Right renal pelvis (tissue), 4 donors: ENCODE measurements around the gene FMNL1. TPM values are rescaled to one million over a fixed set of nuclear protein-coding genes. Genes with fewer than 3 reads are reported as not detected.

ENCODE experiments used
- DNase-seq, 4 donors: peaks; one replicate each; pipeline ENCODE4 v3.0.0-alpha.2; 2013; ENCODE audit warnings: low read depth in 4 of 4, low spot score in 3 of 4, missing footprints in 1 of 4
- polyA plus RNA-seq, 4 donors: library from polyadenylated mRNA; unstranded; fragments of 120-200 nt; gene quantifications; one replicate each; pipeline ENCODE4 v1.2.1, GENCODE V29; 2013; ENCODE audit not compliant: insufficient read length in 4 of 4

The FMNL1 gene
- polyA plus RNA-seq, 4 donors = 5.3 to 8.1 (median 5.9) TPM

GRCh38 chr17:45255358-45255757 lies 33.7 kb downstream of the FMNL1 start:
- DNase-seq = no peak

DNA sequence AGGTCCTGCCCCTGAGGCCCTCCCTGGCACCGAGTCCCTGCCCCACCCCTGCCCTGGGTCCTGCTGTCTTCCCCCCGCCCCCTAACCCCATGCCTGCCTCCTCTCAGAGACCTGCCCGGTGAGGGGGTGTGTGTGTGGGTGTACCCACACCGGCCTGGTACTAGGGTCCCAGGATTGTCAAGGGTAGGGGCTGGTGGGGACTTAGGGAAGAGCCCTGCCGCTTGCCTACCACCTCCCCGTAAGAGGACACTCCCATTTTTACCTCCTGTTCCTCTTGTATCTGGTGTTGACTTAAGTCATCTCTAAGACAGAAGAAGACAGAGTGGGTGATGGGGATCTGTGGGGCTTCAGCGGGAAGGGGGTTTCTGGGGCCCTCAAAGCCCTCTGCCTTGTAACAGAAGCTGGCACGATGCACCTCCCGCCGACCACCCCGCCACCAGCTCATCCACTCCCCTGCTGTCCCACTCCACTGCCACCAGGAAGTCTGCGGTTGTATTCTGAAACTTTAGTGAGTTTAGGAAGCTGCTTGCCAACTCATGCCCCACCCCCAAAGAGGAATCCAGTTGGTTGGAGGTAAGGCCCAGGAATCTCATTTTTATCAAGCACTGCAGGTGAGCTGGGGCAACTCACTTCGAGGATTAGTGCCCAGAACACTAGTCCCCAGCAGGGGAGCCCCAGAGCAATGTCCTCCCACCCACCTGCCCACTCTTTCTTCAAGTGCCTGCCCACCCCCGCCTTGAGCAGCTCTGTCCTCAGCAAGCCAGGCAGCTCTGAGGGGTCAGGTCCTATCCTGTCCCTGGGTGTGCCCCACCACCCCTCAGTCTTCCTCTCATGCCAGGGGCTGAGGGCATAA lies 34.7 kb downstream of the FMNL1 start:
- no peak for DNase-seq

DNA sequence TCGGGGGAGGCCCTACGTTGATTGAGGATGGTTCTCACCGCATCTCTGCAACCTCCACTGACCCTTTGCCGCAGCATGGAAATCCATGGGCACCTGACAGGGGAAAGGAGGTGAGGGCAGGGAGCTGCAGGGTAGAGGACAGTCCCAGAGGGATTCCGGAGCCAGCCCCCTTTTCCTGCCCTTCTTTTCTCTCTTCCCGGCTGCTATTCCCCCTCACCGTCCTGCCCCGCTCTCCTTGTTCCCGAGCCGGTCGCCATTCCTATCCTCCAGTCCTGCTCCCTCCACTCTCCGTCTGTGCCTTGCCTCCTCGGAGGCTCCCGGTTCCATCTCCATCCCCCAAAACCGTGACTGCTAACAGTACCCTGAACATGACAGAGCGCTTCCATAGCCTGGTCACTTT lies 35.4 kb downstream of the FMNL1 start:
- DNase-seq = no peak

DNA sequence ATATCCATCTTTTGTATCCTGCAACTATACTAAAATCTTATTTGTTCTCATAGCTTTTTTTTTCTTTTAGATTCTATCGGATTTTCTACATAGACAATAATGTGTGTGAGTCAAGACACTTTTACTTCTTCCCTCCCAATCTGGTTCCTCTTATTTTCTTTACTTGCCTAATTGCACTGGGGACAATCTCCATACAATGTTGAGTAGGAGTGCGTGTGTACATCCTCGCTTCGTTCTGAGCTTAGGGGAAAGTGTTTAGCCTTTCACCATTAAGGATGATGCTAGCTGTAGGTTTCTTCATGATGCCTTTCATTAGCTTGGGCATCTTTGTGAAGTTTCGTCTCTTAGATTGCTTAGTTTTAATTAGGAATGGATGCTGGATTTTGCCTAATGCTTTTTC lies 37.3 kb downstream of the FMNL1 start:
- no peak for DNase-seq

DNA sequence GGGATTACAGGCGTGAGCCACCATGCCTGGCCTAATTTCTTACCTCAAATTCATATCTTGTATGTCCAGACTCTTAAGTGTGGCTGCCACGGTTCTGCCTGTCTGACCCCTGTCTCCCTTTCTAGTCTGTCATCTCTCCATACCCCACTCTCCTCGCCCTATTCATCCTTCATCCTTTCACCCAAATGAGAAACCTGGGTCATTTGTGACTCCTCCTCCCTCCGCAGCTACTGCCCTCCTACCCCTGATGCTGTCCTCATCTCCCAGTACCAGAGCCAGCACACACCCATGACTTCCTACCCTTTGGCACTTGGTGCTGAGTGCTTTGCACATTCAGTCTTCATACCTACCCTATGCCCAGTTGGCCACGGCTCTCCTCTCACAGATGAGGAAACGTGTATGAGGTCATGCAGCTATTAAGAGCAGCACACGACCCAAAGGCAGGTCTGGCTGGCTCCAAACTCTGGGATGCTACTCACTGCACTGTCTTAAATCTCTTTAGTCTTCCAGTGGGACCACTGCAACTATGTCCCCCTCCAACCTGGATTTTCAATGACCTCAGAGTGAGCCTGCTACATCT lies 38.6 kb downstream of the FMNL1 start:
- no peak for DNase-seq

DNA sequence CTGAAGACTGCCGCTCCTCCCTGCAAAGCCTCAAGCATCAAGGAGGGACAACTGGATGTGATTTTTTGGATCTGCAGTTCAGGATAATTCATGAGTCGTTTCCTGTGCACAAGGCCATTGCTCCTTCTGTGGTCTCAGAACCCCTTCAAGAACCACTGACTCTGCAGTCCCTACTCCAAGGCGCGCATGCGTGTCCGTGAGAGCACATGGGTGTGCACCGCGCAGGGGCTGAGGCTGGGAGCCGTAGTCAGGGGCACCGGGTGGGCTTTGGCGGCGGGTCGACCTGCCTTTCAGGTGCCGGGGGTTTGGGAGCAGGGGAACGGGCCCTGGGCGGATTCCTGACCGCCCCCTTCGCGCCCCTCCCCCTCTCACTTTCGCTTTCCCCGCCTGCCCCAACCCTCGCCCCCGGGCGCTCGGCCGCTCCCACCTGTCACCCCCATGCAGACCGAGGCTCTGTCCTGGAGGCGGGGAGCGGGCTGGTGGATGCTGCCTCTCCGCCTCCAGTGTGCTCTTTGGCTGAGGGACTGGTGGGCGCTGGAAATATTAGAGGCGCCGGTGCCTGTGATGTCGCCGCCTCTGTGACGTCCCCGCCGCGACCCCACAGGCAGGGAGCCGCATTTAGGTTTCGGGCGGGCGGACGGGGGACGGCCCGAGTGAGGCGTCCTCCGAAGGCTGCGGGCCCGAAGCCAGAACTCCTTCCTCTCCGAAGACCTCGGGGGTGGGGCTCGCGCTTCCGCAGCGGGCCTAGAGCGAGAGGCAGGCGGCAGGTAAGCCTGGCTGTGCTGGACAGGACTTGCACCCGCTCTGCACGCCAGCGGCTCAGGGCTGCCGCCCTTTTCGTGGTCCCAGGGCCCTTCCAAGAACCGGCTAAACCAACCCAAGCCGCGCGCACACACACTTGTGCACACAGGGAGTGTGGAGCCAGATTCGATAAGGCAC lies 40.2 kb downstream of the FMNL1 start, which contains the start of gene SPATA32:
Gene SPATA32, minus strand, starts transcription at position 518 of the 939 bp plus-strand sequence. Its CDS starts 78 bp downstream, at position 440.
- no peak for DNase-seq

DNA sequence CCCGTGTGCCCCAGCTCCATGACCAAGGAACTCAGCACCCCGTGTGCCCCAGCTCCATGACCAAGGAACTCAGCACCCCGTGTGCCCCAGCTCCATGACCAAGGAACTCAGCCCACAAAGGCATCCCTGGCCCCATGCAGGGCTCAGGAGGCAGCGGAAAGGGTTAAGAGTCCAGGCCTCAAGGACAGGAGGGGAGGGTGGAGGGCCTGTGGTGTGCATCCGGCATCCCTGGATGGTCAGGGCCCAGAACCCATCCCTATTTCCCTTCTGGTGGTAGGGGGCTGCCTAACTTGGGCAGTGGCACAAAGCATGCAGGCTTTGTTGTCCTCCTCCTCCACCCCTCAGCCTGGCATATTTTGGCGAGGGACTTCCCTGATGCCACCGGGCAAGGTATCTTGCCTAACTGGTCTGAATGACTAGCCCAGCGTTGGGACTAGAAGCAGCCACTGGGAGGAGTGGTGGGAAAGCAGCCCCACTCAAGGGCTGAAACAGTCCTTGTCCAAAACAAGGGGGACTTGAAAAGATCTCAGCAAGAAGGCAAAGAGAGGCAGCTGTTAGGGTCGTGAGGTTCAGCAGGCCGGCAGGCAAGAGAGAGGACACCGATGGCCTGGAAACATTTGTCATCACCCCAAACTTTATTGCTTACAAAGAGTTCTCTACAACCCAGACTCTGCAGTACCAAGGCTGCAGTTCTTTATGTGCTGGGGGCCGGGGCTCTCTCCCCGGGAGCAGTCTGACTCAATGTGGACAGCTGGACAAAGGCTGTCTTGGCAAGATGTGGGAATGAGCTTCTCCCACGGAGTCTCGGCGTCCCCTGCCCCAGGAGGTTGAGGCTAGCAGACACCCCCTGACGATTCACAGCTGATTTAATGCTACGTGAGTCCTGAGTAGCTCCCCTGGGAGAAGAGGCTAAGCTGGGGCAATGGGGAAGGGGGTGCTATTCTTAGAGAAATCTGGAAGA lies 41.1 kb downstream of the FMNL1 start:
- no peak for DNase-seq

GRCh38 chr17:45263477-45263860 lies 41.8 kb downstream of the FMNL1 start:
- DNase-seq = no peak

- DNase-seq = no peak
These were observed 42.7 kb downstream of the FMNL1 start for GRCh38 chr17:45264430-45264829.

DNA sequence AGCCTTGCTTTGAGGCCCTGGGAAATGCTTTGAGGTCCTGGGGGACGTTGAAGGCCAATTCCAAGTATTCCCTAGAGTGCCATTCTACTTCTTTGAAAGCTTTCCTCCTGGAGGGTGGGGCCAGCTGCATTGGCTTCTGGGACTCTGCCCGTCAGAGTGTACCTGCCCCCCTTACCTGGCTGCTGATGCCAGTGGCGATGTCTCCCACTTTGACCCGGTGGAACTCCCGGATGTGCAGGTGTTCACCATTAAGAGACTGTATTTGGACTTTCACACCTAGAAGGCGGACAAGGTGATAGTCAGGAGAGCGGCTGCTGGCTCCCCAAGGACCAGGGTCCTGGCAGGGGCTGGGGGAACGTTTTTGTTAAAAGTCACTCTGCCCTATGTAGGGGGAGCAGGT lies 43.3 kb downstream of the FMNL1 start:
- no peak for DNase-seq

GRCh38 chr17:45265821-45266220 lies 44.1 kb downstream of the FMNL1 start:
- DNase-seq = no peak

DNA sequence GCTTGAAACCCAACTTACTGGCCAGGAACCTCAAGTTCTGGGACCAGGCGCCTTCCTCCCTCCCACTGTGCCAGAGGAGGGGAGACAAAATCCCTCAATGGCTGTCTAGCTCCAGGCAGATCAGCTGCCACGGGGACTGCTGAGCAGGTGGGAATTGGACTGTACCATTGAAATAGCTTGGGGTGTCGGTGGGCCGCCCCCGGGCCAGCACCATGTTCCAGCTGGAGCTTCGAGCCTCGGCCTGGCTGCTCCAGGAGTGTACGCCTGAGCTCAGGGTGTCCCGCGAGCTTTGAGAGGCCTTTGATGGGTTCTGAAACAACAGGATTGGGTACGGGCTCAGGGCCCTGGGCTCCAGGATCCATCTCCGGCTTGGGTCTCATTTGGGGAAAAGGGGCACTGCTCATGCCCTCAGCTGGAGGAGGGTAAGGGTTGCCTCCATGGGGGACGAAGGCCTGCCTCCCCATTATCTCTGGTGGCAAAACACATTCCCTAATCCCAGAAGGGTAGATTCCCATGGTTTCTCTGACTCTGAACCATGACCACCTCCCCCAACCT lies 44.8 kb downstream of the FMNL1 start:
- DNase-seq = no peak

GRCh38 chr17:45267436-45268055 lies 45.9 kb downstream of the FMNL1 start:
- no peak for DNase-seq

DNA sequence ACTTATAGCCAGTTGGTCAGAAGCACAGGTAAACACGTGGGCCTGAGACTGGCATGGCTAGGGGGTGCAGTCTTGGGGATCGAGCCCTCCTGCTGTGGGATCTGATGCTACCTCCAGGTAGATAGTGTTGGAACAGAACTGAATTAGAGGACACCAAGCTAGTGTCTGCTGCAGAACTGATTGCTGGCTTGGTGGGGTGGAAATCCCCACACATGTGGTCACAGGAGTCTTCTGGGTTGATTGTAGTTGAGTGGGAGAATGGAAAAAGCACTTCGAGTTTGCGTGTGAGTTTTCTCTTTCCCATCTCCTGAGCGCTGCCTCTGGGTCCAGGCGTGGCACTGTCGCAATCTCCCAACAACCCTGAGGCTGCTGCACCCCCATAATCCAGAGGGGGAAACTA lies 48.2 kb downstream of the FMNL1 start:
- DNase-seq = no peak

- DNase-seq = no peak
These were observed 49.2 kb downstream of the FMNL1 start for GRCh38 chr17:45270828-45271418.

DNA sequence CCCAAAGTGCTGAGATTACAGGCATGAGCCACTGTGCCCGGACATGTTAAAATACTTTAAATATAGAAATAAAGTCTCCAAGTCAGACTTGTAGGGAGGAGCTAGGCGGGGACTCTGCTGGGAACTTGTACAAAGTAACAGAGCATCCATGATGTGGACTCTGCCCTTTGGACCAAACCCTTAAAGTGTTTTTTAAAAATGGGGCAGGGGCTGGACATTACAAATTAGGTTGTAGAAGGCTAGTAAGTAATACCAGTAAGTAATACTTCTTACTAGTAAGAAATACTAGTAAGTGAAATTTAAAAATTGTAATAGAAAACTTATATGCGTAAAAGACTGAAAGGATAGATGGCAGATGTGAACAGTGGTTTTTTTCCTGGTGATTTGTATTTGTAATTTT lies 49.9 kb downstream of the FMNL1 start:
- no peak for DNase-seq

GRCh38 chr17:45273551-45273957 lies 51.9 kb downstream of the FMNL1 start:
- no peak for DNase-seq

GRCh38 chr17:45274033-45274432 lies 52.3 kb downstream of the FMNL1 start:
- DNase-seq = no peak

DNA sequence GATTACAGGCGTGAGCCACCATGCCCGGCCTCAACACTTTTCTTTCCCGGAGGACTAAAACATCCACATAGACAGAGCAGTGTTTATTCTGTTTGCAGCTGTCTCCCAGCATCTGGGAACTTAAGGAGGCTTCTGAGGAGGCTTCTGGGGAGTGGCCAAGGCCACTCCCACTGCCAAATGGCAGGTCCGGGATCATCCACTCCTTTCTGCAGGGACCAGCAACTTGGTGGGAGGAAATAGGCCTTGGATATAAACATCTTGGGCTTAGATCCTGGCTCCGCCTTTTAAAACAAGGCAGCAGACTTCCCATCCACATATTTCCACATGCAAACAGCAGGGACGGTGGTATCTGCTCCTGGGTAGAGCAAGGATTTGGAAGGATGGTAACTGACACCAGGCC lies 54.3 kb downstream of the FMNL1 start:
- no peak for DNase-seq
